Epithelial cell of esophagus (primary cell): ENCODE data around the gene CYP27A1.

Source experiments
- DNase-seq: peaks from one replicate; pipeline ENCODE4 v3.0.0; 2010; ENCODE audit warnings: low read depth
- H3K4me3 ChIP-seq: 2 replicates; pipeline ENCODE4 v1.5.1; 2011; ENCODE audit warnings: mild to moderate bottlenecking, low read length, control low read depth
- CTCF ChIP-seq: IDR thresholded peaks from 2 replicates; pipeline ENCODE4 v1.5.1; 2011; ENCODE audit warnings: low read depth, mild to moderate bottlenecking, low read length, control low read depth, inconsistent platforms; ENCODE audit not compliant: insufficient read depth; ENCODE audit errors: missing control alignments

The CYP27A1 gene

GRCh38 chr2:218799990-218800389 lies 18.0 kb downstream of the CYP27A1 start:
- no peak for TF ChIP-seq CTCF

GRCh38 chr2:218802386-218802994 lies 20.5 kb downstream of the CYP27A1 start:
- no peak overlapping the region for H3K4me3 ChIP-seq
- TF ChIP-seq CTCF: no peak
- no peak for DNase-seq

More at GRCh38 chr2:218799990-218800389, 18.0 kb downstream of the CYP27A1 start:
- DNase-seq: no peak
- H3K4me3 ChIP-seq: no peak overlapping the region

DNA sequence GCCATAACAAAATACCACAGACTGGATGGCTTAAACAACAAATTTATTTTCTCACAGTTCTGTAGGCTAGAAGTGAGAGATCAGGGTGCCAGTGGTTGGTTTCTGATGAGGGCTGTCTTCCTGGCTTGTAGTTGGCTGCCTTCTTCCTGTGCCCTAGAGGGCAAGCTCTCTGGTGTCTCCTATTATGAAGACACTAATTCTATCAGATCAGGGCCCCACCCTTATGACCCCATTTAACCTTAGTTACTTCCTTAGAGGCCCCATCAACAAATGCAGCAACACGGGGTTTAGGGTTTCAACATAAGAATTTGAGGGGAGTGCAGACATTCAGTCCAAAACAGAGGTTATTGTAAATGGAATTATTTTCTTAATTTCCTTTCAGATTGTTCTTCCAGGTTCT lies 22.9 kb downstream of the CYP27A1 start:
- DNase-seq: no peak
- no peak overlapping the region for H3K4me3 ChIP-seq
- no peak for TF ChIP-seq CTCF

- DNase-seq: no peak
- H3K4me3 ChIP-seq: no peak overlapping the region
- no peak for TF ChIP-seq CTCF
These were observed 23.7 kb downstream of the CYP27A1 start for GRCh38 chr2:218805627-218806026.

DNA sequence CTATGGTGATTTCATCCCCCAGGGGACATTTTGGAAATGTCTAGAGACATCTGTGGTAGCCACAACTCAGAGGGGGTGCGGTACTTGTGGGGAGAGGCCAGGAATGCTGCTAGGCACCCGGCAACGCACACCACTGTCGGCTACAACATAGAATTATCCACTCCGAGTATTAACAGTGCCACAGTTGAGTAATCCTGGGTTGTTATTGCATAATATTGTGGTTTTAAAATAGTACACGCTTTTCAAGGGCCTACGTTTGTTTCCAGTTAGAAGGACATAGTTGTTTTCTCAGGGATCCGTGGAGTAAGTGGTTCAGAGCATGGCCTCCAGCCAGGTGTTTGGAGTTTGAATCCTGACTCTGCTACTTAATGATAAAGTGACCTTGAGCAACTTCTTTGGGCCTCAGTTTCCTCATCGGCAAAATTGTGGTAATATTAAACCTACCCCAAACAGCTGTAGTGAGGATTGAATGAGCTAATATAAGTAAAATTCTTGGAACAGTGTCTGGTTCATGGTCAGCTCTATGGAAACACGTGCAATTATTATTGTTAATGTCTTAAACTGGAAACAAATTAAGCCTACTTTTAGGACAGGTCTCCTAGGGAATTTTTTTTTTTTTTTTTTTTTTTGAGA lies 24.5 kb downstream of the CYP27A1 start:
- DNase-seq: peak; percentile 89
- no peak for TF ChIP-seq CTCF
- no peak overlapping the region for H3K4me3 ChIP-seq

DNA sequence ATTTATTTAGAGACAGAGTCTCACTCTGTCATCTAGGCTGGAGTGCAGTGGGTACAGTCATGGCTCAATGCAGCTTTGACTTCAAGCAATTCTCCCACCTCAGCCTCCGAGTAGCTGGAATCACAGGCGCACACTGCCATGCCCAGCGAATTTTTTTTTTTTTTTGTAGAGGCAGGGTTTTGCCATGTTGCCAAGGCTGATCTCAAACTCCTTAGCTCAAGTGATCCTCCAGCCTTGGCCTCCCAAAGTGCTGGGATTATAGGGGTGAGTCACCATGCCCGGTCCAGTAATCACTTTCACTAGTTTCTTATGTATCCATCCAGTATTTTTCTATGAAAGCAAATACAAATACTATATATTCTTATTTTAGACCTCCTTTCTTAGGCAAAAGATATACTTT lies 25.7 kb downstream of the CYP27A1 start:
- no peak for TF ChIP-seq CTCF
- no peak overlapping the region for H3K4me3 ChIP-seq
- no peak for DNase-seq

- H3K4me3 ChIP-seq: no peak overlapping the region
- no peak for DNase-seq
- TF ChIP-seq CTCF: no peak
These were observed 27.6 kb downstream of the CYP27A1 start for GRCh38 chr2:218809515-218809914.
